Breast epithelium (tissue), 3 donors: ENCODE measurements around the gene TMEM229B.

Experiments
- CTCF ChIP-seq, 3 donors: fragments of 450-650 bp; IDR thresholded peaks; one replicate each; pipeline ENCODE4 v1.5.1; 2016 to 2017; ENCODE audit warnings: antibody characterized with exemption in 3 of 3, mild to moderate bottlenecking in 3 of 3, moderate library complexity in 3 of 3
- POLR2A ChIP-seq: fragments of 450-650 bp; IDR thresholded peaks from one replicate; pipeline ENCODE4 v1.6.1; 2016; ENCODE audit warnings: antibody characterized with exemption, mild to moderate bottlenecking, moderate library complexity
- POLR2AphosphoS5 ChIP-seq, 3 donors: sonication (generic); formaldehyde crosslinking; IDR thresholded peaks; one replicate each; pipeline ENCODE4 v1.6.1; 2017; ENCODE audit warnings: antibody characterized with exemption in 3 of 3

GRCh38 chr14:67532606-67532997 is 44.1 kb upstream of the TMEM229B start:
- no peak for TF ChIP-seq CTCF (IDR thresholded peaks at IDR 0.05)
- TF ChIP-seq POLR2A: no peak
- TF ChIP-seq POLR2AphosphoS5 (IDR thresholded peaks at IDR 0.05): no peak
